HG02623 (cell line): ENCODE data around the gene TRIM75.
"Not testable (repeated sequence)": the region's sequence is repeated elsewhere in the genome, so short reads cannot be mapped to it uniquely, and the experiment has no call there.

Source experiments
- ATAC-seq: cut with Tn5 transposase; IDR thresholded peaks from one replicate; pipeline ENCODE4 v1.9.1; 2021; ENCODE audit warnings: moderate library complexity; ENCODE audit not compliant: unreplicated experiment

The TRIM75 gene

GRCh38 chr4:165073346-165073745, 19.7 kb downstream of the TRIM75 start:
- not testable (repeated sequence) for ATAC-seq

GRCh38 chr4:165077034-165077578, 23.4 kb downstream of the TRIM75 start:
- ATAC-seq: no peak

- no peak for ATAC-seq
These were observed 25.8 kb downstream of the TRIM75 start for GRCh38 chr4:165079476-165079875.

GRCh38 chr4:165084787-165085186, 31.1 kb downstream of the TRIM75 start:
- not testable (repeated sequence) for ATAC-seq

- ATAC-seq: no peak
These were observed 32.3 kb downstream of the TRIM75 start for GRCh38 chr4:165085946-165086345.

GRCh38 chr4:165088366-165088765, 34.7 kb downstream of the TRIM75 start:
- ATAC-seq: no peak

GRCh38 chr4:165092187-165092586, 38.5 kb downstream of the TRIM75 start:
- ATAC-seq: not testable (repeated sequence)

GRCh38 chr4:165094873-165095272, 41.2 kb downstream of the TRIM75 start:
- no peak for ATAC-seq

GRCh38 chr4:165095291-165095690, 41.6 kb downstream of the TRIM75 start:
- ATAC-seq: no peak

- ATAC-seq: no peak
These were observed 43.1 kb downstream of the TRIM75 start for GRCh38 chr4:165096776-165097175.

GRCh38 chr4:165101641-165102040, 48.0 kb downstream of the TRIM75 start:
- no peak for ATAC-seq

- ATAC-seq: no peak
These were observed 52.9 kb downstream of the TRIM75 start for GRCh38 chr4:165106518-165106917.
